ENCODE measurements around the gene MYBPC3.

DNA sequence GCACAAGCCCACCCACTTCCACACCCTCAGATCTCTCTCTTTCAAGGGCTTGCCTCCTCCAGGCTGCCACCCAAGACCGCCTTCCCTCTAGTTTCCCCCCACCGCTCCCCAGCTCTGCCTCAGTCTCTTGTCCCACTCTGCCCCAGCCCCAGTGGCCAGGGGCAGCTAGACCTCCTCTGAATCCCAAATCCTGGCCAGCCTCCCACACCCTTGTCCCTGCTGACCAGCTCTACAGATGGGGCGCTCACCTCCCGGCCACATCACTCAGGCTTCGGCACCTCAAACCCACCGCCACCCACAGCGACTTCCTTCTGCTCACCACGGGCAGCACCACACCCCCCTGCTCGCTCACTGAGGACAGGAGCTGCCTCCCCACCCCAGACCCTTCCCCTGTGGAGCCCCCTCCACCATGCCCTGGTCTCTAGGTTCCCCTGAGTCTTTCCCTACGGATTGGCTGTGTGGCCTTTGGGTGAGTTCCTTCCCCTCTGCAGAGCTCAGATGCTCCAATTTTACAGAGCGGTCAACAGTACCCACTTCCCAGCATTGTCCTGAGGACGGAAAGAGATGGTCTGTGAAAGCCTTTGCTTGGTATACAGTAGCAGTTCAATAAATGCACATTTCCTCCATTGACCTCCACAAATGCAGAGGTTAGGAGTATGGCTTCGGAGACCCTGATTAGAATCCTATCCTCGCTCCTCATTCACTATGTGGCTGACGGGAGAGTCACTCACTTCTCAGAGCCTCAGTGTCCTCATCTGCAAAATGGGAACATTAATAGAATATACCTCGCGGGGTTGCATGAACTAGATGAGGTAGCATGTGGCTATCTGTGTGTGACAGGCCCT lies 37.3 kb upstream of the MYBPC3 start:
- TF ChIP-seq, protein P1, sequence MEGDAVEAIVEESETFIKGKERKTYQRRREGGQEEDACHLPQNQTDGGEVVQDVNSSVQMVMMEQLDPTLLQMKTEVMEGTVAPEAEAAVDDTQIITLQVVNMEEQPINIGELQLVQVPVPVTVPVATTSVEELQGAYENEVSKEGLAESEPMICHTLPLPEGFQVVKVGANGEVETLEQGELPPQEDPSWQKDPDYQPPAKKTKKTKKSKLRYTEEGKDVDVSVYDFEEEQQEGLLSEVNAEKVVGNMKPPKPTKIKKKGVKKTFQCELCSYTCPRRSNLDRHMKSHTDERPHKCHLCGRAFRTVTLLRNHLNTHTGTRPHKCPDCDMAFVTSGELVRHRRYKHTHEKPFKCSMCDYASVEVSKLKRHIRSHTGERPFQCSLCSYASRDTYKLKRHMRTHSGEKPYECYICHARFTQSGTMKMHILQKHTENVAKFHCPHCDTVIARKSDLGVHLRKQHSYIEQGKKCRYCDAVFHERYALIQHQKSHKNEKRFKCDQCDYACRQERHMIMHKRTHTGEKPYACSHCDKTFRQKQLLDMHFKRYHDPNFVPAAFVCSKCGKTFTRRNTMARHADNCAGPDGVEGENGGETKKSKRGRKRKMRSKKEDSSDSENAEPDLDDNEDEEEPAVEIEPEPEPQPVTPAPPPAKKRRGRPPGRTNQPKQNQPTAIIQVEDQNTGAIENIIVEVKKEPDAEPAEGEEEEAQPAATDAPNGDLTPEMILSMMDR (IDR thresholded peaks at IDR 0.05), result no peak
- TF ChIP-seq POLR2A (IDR thresholded peaks at IDR 0.05) (no peak), POLR2AphosphoS5 (IDR thresholded peaks at IDR 0.05; ENCODE audit: insufficient read depth in 1 of 2, low read depth in 1 of 2) (no peak)

All from vagina (tissue), 2 donors.